GM19324 (cell line): ENCODE results near the gene SPOCD1.
"Not testable (repeated sequence)": the region's sequence is repeated elsewhere in the genome, so short reads cannot be mapped to it uniquely, and the experiment has no call there.

Experiments
- ATAC-seq: cut with Tn5 transposase; IDR thresholded peaks from one replicate; pipeline ENCODE4 v1.9.1; 2021; ENCODE audit warnings: mild to moderate bottlenecking, moderate library complexity; ENCODE audit not compliant: unreplicated experiment, low FRiP score

Gene SPOCD1

DNA sequence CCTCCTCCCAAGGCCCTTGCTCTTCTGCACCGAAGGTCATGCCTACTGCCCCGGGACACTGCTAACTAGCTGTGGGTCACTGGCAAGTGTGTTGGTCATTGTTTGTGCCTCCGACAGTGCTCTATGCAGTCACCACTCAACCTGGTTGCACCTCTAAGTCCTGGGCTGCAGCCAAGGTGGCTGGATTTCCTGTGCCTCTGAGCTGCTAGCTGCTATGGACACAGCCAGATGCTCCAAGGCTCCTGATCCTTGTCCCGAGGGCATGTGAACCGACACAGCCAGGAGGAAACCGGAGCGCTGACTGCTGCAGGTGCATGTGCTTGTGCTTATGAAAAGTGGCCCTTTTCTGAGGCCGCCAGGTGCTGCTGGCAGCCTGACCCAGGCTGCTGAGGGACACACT, 14.7 kb upstream of the SPOCD1 start:
- no peak for ATAC-seq

DNA sequence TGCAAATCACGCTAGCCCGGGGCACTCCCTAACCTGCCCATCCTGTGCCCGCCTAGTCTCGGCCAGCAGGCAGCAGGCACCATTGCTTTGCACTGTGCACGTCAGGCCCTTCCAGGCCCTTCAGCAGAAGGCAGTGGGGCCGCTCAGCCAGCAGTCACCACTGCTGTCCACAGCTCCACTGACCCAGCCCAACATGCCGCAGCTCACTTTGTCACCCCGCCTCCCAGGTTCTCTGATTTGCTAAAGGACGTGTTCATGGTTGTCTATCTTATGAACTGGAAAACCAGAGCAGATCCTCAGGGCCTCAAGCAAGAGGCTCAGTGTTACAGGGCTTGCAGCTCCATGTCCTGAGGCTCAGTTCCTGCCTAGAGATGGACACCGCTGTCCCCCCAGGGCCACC, 14.2 kb upstream of the SPOCD1 start:
- no peak for ATAC-seq

DNA sequence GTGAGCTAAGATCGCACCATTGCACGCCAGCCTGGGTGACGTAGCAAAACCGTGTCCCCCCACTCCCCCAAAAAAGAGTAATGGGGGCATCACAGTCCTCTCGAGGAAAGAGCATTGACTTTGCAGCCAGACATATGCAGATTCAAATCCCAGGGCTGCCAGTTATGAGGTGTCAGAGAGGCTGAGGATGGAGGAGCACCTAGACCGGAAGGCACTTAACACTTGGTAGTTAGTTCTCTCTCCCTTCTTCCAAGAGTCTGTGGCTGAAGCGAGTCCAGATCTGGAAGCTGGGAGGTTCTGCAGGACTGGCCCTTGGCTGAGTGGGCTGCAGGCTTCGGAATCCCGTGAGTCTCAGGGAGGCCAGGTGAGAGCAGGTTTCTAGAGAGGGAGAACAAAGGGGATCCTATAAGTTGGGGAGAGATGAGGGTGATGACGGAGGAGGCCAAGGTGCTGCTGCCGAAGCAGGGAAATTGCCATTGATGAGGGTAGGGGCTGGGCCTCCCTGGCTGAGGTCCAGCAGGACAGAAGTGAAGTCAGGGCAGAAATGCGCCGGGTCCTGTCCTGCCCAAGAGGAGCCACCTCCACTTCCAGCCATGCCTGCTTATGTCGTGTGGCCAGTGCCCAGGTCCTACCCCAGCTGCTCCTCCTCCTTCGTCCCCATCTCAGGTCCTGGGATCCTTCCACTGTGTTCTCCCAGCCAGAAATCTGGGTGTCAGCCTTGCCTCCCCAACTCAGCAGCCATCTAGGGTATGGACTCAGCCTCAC, 13.3 kb upstream of the SPOCD1 start:
- no peak for ATAC-seq

DNA sequence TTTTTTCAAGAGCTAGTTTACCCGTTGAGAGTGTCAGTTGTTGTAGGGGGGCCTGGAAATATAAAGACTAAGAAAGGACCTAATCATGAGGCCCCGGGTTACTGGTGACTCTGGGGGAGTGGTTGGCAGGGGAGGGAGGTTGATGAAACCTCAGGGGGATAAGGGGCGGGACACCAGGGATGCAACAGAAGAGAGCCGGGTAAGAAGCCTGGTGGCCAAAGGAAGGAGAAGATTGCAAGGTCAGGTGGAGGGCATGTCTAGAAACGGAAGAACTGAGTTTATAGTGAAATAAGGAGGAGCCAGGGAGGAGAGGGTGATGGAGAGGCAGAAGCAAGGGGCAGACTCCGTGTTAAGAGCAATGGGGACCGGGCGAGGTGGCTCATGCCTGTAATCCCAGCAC, 12.5 kb upstream of the SPOCD1 start:
- no peak for ATAC-seq

DNA sequence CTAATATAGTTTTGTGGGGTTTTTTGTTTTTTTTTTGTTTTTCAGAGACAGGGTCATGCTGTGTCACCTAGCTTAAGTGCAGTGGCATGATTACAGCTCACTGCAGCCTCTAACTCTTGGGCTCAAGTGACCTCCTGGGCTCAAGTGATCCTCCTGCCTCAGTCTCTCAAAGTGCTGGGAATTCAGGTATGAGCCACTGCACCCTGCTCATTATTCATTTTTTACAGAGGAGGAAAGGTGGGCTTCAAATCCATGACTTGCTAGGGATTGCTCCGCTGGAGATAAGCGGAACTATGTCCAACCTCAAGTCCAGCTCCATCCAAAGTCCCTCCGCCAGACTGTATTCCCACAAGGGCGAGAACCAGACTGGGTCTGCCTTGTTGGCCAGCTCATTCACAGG, 8.0 kb upstream of the SPOCD1 start:
- no peak for ATAC-seq

DNA sequence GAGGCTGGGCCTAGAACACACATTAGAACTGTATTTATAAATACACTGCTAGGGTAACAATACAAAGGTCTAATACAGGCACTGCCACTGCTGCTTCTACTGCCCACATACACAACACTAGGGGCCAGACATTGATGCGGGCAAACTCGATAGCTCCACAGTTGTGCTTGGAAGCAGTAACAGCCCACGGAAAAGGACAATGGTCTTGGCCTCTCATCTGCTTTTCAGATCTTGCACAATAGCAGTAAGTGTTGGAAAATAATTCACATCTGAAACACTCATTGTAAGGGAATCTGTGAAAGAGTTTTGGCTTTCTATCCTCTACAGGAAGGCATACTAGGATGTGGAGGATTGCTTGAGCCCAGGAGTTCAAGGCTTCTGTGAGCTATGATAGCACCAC, 6.9 kb upstream of the SPOCD1 start:
- no peak for ATAC-seq

DNA sequence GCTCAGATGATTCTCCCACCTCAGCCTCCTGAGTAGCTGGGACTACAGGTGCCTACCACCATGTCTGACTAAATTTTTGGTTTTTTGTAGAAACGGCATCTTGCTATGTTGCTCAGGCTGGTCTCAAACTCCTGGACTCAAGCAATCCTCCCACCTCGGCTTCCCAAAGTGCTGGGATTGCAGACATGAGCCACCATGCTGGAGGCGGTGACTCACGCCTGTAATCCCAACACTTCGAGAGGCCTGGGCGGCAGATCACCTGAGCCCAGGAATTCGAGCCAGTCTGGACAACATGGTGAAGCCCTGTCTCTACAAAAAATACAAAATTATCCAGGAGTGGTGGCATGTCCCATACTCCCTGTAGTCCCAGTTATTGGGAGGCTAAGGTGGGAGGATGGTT, 4.4 kb upstream of the SPOCD1 start:
- not testable (repeated sequence) for ATAC-seq

DNA sequence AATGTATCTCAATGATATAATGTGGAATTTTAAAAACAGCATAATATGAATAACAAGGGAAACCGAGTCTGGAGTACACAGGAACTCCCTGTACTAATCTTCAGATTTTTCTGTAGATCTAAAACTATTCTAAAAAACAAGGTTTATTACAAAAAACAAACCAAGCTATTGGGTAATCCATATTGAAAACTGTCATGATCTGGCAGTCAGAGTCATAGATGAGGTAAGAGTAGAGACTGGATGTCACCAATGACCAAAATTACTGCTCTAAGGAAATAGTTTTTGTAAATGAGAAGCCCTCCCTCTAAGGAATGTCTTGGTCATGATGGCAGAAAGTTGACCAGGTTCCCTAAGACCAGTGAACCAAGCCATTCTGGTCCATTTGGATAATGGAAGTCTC, 2.4 kb upstream of the SPOCD1 start:
- ATAC-seq, result no peak

DNA sequence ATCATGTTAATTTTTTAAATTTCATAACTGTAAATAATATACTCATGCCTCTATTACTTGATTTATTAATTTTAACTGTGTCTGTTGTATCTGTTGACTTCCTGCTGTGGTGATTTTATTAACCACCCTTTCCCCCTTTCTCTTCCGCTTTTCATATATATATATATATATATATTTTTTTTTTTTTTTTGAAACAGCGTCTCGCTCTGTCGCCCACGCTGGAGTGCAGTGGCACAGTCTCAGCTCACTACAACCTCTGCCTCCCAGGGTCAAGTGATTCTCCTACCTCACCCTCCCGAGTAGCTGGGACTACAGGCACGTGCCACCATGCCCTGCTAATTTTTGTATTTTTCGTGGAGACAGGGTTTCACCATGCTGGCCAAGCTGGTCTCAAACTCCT, 1.1 kb upstream of the SPOCD1 start:
- ATAC-seq, result not testable (repeated sequence)

DNA sequence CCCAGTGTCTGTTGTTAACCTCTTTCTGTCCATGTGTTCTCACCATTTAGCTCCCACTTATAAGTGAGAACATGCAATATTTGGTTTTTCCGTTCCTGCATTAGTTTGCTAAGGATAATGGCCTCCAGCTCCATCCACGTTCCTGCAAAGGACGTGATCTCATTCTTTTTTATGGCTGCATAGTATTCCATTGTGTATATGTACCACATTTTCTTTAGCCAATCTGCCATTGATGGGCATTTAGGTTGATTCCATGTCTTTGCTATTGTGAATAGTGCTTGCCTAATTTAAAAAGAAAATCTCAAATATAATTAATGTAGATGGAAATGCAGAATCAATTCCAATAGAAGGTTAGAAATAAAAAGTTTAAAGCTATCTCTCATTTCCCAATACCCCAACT, 679 bp upstream of the SPOCD1 start:
- ATAC-seq, result not testable (repeated sequence)

DNA sequence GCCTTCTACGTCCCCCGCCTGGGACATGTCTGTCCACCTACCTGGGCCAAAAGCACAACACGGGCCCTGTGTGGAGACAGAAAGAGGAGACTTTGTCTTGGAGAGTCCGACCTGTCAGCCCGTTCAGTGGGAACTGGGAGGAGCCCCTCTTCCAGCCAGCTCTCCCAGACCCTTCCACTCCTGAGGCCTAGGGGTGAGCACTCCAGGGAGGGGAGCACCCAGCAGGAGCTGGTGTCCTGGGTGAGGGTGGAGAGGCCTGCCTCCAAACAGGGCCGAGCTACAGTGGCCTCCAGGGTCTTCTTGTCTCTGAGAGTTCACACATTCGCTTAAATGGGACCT, 546 bp downstream of the SPOCD1 start:
- ATAC-seq, result no peak

DNA sequence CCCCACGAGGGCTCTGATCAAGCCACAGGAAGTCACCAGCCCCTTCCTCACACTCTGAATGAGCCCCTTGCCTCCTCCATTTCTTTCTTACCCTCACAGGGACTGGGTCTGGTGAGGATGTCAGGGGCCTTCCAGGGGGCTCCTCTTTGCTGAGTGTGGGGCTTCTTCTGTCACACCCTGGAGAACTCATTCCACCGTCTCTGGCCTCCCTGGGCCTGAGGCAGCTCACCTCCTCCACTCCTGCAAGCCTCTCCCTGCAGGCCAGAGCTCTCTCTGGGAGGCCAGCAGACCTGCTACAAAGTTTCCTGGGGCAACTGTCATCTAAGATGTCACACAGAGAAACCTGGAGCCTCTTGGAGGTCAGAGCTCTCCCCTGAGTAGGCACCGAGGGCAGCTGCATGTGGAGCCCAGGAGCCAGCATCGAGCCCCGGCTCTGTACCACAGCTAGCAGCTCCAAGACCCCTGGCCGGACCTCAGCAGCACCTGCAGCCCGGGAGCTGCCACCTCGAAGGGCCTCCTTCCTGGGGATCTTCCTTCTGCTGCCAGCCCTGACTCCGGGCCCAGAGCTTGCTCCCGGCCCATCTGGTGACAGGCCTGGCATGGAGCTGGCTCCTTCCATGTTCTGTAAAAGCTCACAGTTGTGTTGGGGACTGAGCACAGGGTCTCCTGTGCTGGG, 1.1 kb downstream of the SPOCD1 start:
- ATAC-seq, result no peak

DNA sequence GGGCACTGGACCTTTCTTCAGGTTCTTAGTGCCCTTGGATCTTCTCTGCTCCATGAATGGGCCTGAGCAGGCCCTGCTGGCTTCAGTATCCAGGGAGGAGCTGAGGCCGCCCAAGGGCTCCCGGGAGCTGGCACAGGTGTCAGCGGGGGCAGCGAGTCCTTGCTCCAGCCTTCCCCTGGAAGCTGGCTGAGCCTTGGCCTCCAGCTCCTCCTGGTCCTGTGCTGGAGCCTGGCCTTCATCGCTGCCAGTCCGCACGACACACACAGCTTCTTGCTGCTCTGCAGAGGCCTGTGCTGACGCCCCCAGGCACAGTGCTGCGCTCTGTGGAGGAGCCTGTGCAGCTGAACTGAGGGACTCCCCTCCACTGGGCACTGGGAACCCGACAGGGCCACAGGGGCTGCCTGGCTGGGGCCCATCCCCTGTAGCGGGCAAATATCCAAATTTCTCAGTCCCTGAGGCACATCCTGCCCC, 1.7 kb downstream of the SPOCD1 start:
- ATAC-seq, result no peak

DNA sequence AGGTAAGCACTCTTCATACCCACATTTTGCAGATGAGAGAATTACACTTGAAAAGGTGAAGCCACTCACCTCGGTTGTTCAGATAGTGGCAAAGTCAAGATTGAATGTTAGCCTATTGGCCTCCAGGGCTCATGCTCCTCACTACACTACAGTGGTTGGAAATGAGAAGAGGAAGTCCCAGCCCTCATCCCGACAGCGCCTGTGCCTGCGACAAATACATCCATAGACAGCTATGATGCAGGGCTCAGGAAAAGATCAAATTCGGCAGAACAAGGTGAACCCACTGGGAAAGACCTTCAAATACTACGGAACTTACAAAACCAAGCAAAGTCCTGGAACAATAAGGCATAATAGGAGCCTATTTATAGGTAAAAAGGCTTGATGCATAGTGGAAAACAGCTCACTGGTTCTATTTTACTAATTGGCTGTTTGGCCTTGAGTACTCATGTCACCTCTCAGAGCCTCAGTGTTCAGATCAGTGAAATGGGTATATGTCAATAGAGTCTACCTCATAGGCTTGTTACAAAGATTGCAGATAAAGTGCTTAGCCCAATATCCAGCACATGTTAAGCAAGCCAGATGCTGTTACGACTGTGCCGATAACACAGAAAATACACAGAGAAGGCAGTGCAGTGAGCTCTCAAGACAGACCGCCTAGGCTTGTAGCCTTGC, 3.5 kb downstream of the SPOCD1 start:
- ATAC-seq, result no peak

DNA sequence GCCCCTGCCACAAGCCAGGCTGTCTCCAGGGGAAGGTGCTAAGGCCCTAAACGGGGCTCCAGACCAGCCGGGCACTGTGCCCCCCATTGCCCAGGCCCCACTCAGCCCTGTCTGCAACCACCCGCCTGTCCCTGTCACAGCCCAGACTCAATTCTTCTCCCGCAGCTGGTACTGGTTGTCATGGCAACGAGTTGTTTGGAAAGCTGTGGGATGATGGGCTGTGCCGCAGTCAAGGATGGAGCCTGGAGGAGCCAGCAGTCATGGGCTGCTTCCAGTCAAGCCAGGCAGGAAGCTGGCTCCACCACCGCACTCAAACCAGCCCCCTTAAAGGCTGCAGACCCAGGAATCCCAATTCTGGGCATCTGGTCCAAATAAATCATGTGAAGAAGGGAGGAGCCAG, 4.2 kb downstream of the SPOCD1 start:
- no peak for ATAC-seq

DNA sequence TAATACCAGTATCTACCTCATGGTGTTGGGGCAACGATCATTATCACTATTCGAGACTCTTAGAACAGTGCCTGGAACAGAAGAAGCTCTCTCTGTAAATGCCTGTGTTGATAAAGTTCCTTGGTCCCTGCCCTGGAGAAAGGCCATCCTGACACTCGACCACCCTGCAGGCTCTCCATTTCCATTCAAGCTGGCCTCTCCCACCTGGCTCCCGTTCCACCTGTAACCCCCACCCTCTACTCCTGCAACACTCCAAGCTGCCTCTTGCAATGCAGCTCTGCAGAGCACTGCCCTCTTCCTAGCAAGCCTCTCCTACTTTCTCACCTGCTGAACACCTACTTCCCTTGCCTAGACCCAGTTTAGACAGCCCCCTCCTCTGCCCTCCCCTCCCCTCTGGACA, 6.1 kb downstream of the SPOCD1 start:
- no peak for ATAC-seq

DNA sequence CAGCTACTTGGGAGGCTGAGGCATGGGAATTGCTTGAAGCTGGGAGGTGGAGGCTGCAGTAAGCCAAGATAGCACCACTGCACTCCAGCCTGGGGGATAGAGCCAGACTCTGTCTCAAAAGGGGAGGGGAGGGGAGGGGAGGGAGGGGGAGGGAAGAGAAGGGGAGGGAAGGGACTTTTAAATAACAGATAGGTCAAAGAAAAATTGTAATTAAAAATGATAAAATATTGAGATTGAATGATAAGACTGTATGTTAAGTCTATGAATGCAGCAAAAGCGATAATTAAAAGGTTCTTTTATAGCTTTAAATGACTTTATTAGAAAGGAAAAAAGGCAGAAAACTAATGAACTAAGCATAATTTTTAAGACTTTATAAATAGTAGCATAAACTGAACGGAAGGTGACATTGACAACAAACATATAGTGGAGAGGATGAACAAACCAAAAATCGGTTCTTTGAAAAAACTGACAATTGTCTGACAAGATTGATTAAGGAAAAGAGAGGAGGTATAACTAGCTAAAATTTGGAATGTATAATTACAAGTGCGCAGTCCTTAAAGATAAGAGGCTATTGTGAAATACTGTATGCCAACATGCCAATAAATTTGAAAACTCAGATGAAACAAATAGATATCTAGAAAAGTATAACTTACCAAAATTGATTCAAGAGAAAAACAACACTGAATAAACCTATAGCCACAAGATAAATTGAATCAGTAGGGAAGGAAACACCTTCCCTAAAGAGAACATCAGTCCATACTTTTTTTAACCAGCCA, 8.4 kb downstream of the SPOCD1 start:
- no peak for ATAC-seq

DNA sequence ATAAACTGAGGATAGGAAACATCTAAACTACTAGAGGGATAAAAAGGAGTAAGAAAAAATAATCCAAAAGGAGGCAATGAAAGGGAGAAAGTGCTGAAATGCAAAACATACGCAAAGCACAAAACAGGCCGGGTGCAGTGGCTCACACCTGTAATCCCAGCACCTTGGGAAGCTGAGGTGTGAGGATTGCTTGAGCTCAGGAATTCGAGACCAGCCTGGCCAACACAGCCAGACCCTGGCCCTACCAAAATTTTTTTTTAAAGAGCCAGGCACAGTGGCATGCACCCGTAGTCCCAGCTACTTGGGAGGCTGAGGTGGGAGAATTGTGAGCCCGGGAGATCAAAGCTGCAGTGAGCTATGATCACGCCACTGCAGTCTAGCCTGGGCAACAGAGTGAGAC, 10.5 kb downstream of the SPOCD1 start:
- no peak for ATAC-seq

DNA sequence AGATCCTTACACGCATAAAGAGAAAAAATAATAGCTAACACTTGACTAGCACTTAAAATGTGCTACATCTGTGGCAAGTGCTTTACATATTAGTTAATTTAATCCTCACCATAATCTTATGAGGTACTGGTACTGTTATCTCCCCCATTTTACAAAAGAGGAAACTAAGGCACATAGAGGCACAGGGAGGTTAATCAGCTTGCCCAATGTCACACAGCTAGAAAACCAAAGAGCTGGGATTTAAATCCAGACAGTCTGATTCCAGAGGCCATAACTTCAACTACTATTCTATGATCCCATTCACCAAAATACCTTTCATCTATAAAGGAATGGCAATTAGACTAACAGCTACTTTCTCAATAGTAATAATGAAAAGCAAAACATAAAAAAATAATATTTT, 11.7 kb downstream of the SPOCD1 start:
- no peak for ATAC-seq

DNA sequence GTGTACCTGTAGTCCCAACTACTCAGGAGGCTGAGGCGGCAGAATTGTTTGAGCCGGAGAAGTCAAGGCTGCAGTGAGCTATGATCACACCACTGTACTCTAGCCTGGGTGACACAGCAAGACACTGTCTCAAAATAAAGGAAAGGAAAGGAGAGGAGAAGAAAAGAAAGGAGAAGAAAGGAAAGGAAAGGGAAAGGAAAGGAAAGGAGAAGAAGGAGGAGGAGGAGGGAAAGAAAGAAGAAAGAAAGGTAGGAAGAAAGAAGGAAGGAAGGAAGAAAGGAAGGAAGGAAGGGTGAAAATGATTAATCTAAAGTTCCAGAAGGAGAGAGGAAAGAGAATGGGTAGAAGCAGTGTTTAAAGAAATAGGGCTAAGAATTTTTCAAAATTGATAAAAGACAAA, 12.2 kb downstream of the SPOCD1 start:
- ATAC-seq, result no peak
